Measurements from ENCODE around the gene BTG1.
"Not testable (repeated sequence)": the region's sequence is repeated elsewhere in the genome, so short reads cannot be mapped to it uniquely, and the experiment has no call there.

Gene BTG1

GRCh38 chr12:92147491-92147890 lies 1.8 kb upstream of the BTG1 start:
- DNase-seq, result no peak

GRCh38 chr12:92146497-92147224 lies 1.0 kb upstream of the BTG1 start:
- no peak for DNase-seq

GRCh38 chr12:92145481-92145730 lies 240 bp downstream of the BTG1 start:
- DNase-seq, result no peak

- DNase-seq, result peak; percentile 61
Observed at GRCh38 chr12:92144631-92145480, 790 bp downstream of the BTG1 start.

GRCh38 chr12:92143686-92144630 lies 1.7 kb downstream of the BTG1 start:
- peak; percentile 85 for DNase-seq

- no peak for DNase-seq
Observed at GRCh38 chr12:92143258-92143657, 2.4 kb downstream of the BTG1 start.

- no peak for DNase-seq
Observed at GRCh38 chr12:92142251-92142926, 3.3 kb downstream of the BTG1 start.

GRCh38 chr12:92141591-92142121 lies 4.0 kb downstream of the BTG1 start:
- DNase-seq, result peak; percentile 69

GRCh38 chr12:92140896-92141536 lies 4.6 kb downstream of the BTG1 start:
- DNase-seq, result no peak

GRCh38 chr12:92140156-92140555 lies 5.5 kb downstream of the BTG1 start:
- no peak for DNase-seq

- no peak for DNase-seq
Observed at GRCh38 chr12:92139634-92140150, 6.0 kb downstream of the BTG1 start.

- no peak for DNase-seq
Observed at GRCh38 chr12:92138626-92139025, 7.0 kb downstream of the BTG1 start.

GRCh38 chr12:92138144-92138543 lies 7.5 kb downstream of the BTG1 start:
- no peak for DNase-seq

GRCh38 chr12:92136965-92137721 lies 8.5 kb downstream of the BTG1 start:
- DNase-seq, result no peak

- no peak for DNase-seq
Observed at GRCh38 chr12:92136026-92136730, 9.5 kb downstream of the BTG1 start.

- DNase-seq, result not testable (repeated sequence)
Observed at GRCh38 chr12:92135541-92135940, 10.1 kb downstream of the BTG1 start.

GRCh38 chr12:92134638-92135274 lies 10.9 kb downstream of the BTG1 start:
- no peak for DNase-seq

- DNase-seq, result no peak
Observed at GRCh38 chr12:92133795-92134637, 11.6 kb downstream of the BTG1 start.

- DNase-seq, result no peak
Observed at GRCh38 chr12:92133171-92133570, 12.5 kb downstream of the BTG1 start.
